ENCODE measurements around the gene RMI1.

DNA sequence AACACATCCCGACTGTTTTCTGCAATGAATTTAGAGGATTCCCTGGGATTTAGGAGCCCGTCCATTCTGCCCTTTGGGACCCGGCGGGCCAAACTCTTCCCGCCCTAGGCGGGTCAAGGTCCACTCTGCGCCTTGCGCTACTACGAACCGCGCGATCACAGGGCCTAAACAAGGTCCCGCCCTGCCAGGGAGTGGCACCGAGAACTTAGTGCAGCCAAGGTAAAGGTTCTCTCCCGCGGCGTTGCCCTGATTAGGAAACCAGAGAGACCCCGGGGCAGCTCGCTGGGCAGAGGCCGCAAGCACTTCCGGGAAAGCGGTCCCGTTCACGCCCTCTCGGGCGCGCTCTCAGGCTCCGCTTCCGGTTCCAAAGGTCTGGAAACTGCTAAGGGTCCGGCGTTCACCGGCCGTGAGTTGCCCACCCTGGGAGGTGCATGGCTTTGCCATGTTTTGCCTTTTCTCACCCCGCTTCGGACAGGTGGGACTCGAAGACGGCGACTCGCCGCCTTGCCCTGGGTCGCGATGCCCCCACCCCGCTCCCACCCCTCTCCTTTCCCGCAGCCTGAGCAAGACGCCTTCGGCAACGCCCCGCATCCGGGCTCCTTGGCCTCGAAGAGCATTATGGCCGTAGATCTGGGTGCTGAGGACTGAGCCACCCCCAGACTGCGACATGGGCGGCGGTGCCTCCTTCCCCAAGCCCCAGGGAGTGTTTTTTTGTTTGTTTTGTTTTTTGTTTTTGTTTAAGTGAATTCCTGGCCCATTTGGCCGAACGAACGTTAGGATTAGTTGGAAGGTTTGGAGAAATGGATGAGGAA, 24.0 kb upstream of the RMI1 start:
- no peak for TF ChIP-seq CTCF (IDR thresholded peaks at IDR 0.05)
- no peak for TF ChIP-seq POLR2A (IDR thresholded peaks at IDR 0.05)

Measured in uterus (tissue), 2 donors.